Transverse colon (tissue), 4 donors: ENCODE measurements around the gene PCDHGA2.

Experiments
- CTCF ChIP-seq, 5 experiments: fragments of 200-600 bp in 3 of 5; fragments of 450-650 bp in 2 of 5; sonication (generic) in 3 of 5; IDR thresholded peaks; 1 replicate in 2 of 5; 2 replicates in 3 of 5; pipeline ENCODE4 v1.5.1; 2016 to 2017; ENCODE audit warnings: antibody characterized with exemption in 5 of 5, inconsistent platforms in 3 of 5, mild to moderate bottlenecking in 2 of 5, moderate library complexity in 1 of 5
- EP300 ChIP-seq: sonication (generic); formaldehyde crosslinking; IDR thresholded peaks from one replicate; pipeline ENCODE4 v1.6.1; 2017; ENCODE audit warnings: antibody characterized with exemption, low read depth
- POLR2A ChIP-seq: fragments of 450-650 bp; IDR thresholded peaks from one replicate; pipeline ENCODE4 v1.6.1; 2016; ENCODE audit warnings: antibody characterized with exemption, mild to moderate bottlenecking, moderate library complexity
- POLR2AphosphoS5 ChIP-seq, 3 donors: sonication (generic); formaldehyde crosslinking; IDR thresholded peaks; one replicate each; pipeline ENCODE4 v1.6.1; 2016; ENCODE audit warnings: antibody characterized with exemption in 3 of 3

GRCh38 chr5:141356950-141357349 is 18.4 kb downstream of the PCDHGA2 start:
- TF ChIP-seq CTCF (IDR thresholded peaks at IDR 0.05) (no peak), POLR2AphosphoS5 (IDR thresholded peaks at IDR 0.05) (no peak), POLR2A (no peak), EP300 (no peak)
